H1 (cell line): ENCODE measurements around the gene TPMT. TPM values are rescaled to one million over a fixed set of nuclear protein-coding genes. Genes with fewer than 3 reads are reported as not detected.

Experiments
- CTCF ChIA-PET: fragments of 300-600 bp; sonication (Branson Sonifier 250); formaldehyde crosslinking; loops from one replicate; lab custom pipeline; 2021; ENCODE audit not compliant: partially characterized antibody; lab: Charles Lee
- POLR2A ChIA-PET: fragments of 300-600 bp; sonication (Branson Sonifier 250); formaldehyde crosslinking; loops from one replicate; lab custom pipeline; 2021; ENCODE audit warnings: inconsistent platforms; ENCODE audit not compliant: partially characterized antibody; lab: Charles Lee
- DNase-seq, 2 experiments: peaks; one replicate each; pipeline versions ENCODE4 v3.0.0 to v3.0.0-alpha.2; 2010 to 2022; ENCODE audit warnings: low spot score in 2 of 2, low read depth in 1 of 2, mixed read lengths in 1 of 2
- FAIRE-seq: peaks from 2 replicates; lab custom pipeline; 2011; peaks lifted over from hg19 to GRCh38; lab: Jason Lieb, UNC
- H2AFZ ChIP-seq: 2 replicates; pipeline ENCODE4 v1.8.1; 2012; ENCODE audit warnings: low read length, inconsistent platforms
- H2AK5ac ChIP-seq: 2 replicates; pipeline ENCODE4 v1.6.1; 2013; ENCODE audit warnings: low read depth, low read length
- H2BK120ac ChIP-seq: replicated peaks from 2 replicates; pipeline ENCODE3; 2013; ENCODE audit warnings: low read depth, low read length, inconsistent platforms
- H2BK12ac ChIP-seq: 2 replicates; pipeline ENCODE4 v1.6.1; 2013; ENCODE audit warnings: low read depth, low read length
- H2BK15ac ChIP-seq: 2 replicates; pipeline ENCODE4 v1.6.1; 2013; ENCODE audit warnings: low read length
- H2BK20ac ChIP-seq: 2 replicates; pipeline ENCODE4 v1.6.1; 2013; ENCODE audit warnings: low read length
- H2BK5ac ChIP-seq: 2 replicates; pipeline ENCODE4 v1.6.1; 2013; ENCODE audit warnings: low read depth, low read length
- H3K14ac ChIP-seq: 2 replicates; pipeline ENCODE4 v1.6.1; 2013; ENCODE audit warnings: inconsistent platforms; ENCODE audit not compliant: insufficient read length
- H3K18ac ChIP-seq: 2 replicates; pipeline ENCODE4 v1.6.1; 2013; ENCODE audit warnings: low read length; ENCODE audit errors: extremely low read depth
- H3K23ac ChIP-seq: 2 replicates; pipeline ENCODE4 v1.6.1; 2013; ENCODE audit warnings: inconsistent platforms; ENCODE audit not compliant: insufficient read length
- H3K23me2 ChIP-seq: 2 replicates; pipeline ENCODE4 v1.6.1; 2013; ENCODE audit warnings: low read depth, low read length
- H3K27ac ChIP-seq: 2 replicates; pipeline ENCODE4 v1.6.1; 2011; ENCODE audit warnings: low read depth, low read length, inconsistent platforms
- H3K27me3 ChIP-seq, 4 experiments: replicated peaks in 1 of 4; 1 replicate in 1 of 4; 2 replicates in 3 of 4; pipeline versions ENCODE4 v1.6.1 to v1.8.1; 2011 to 2013; ENCODE audit warnings: low read length in 3 of 4, mild to moderate bottlenecking in 3 of 4, inconsistent platforms in 2 of 4, mixed read lengths in 2 of 4, moderate library complexity in 1 of 4; ENCODE audit not compliant: control insufficient read depth in 3 of 4, insufficient read depth in 3 of 4; ENCODE audit errors: extremely low read depth in 1 of 4
- H3K36me3 ChIP-seq, 4 experiments: 2 replicates each; pipeline versions ENCODE4 v1.6.1 to v1.8.1; 2011 to 2013; ENCODE audit warnings: mild to moderate bottlenecking in 4 of 4, low read length in 3 of 4, moderate library complexity in 2 of 4, control low read depth in 1 of 4, inconsistent platforms in 1 of 4; ENCODE audit not compliant: insufficient read depth in 4 of 4, control insufficient read depth in 2 of 4
- H3K4ac ChIP-seq: replicated peaks from 2 replicates; pipeline ENCODE3; 2013; ENCODE audit warnings: low read length, low read depth, mixed read lengths, inconsistent platforms; ENCODE audit not compliant: insufficient read length
- H3K4me1 ChIP-seq, 4 experiments: replicated peaks in 1 of 4; 1 replicate in 1 of 4; 2 replicates in 3 of 4; pipeline versions ENCODE4 v1.6.1 to v1.8.1; 2011 to 2013; ENCODE audit warnings: low read length in 3 of 4, inconsistent platforms in 2 of 4, mixed read lengths in 1 of 4; ENCODE audit not compliant: insufficient read depth in 4 of 4, control insufficient read depth in 3 of 4
- H3K4me2 ChIP-seq, 2 experiments: 2 replicates each; pipeline versions ENCODE4 v1.6.1 to v1.8.1; 2011 to 2013; ENCODE audit warnings: low read depth in 2 of 2, low read length in 2 of 2, control low read depth in 1 of 2, inconsistent platforms in 1 of 2, mild to moderate bottlenecking in 1 of 2; ENCODE audit not compliant: insufficient read depth in 1 of 2
- H3K4me3 ChIP-seq, 4 experiments: fragments of 200-600, 300-600 bp in 1 of 4; sonication (generic), shearing (Covaris generic), sonication (Bioruptor Twin) in 1 of 4; 2 replicates each; pipeline versions ENCODE4 v1.5.1 to v1.8.1; 2011 to 2016; ENCODE audit warnings: low read length in 4 of 4, low read depth in 3 of 4, control low read depth in 2 of 4, inconsistent platforms in 2 of 4, mild to moderate bottlenecking in 2 of 4, mixed read lengths in 1 of 4, moderate library complexity in 1 of 4; ENCODE audit not compliant: insufficient read depth in 2 of 4; ENCODE audit errors: extremely low read depth in 1 of 4
- H3K56ac ChIP-seq: replicated peaks from 2 replicates; pipeline ENCODE3; 2013; ENCODE audit warnings: low read depth, mild to moderate bottlenecking, mixed read lengths, low read length, inconsistent platforms; ENCODE audit not compliant: insufficient read length
- H3K79me1 ChIP-seq: 2 replicates; pipeline ENCODE4 v1.6.1; 2013; ENCODE audit warnings: low read depth, low read length, control low read depth
- H3K79me2 ChIP-seq, 2 experiments: 2 replicates each; pipeline versions ENCODE4 v1.6.1 to v1.8.1; 2012 to 2013; ENCODE audit warnings: low read length in 2 of 2, mild to moderate bottlenecking in 2 of 2, inconsistent platforms in 1 of 2; ENCODE audit not compliant: insufficient read depth in 2 of 2, control insufficient read depth in 1 of 2
- H3K9ac ChIP-seq, 4 experiments: replicated peaks in 1 of 4; 1 replicate in 1 of 4; 2 replicates in 3 of 4; pipeline versions ENCODE4 v1.6.1 to v1.8.1; 2011 to 2013; ENCODE audit warnings: low read depth in 3 of 4, low read length in 3 of 4, control low read depth in 2 of 4, mild to moderate bottlenecking in 2 of 4, moderate library complexity in 2 of 4, inconsistent platforms in 1 of 4; ENCODE audit errors: extremely low read depth in 1 of 4
- H3K9me3 ChIP-seq, 2 experiments: 2 replicates each; pipeline versions ENCODE4 v1.6.1 to v1.8.1; 2012 to 2013; ENCODE audit warnings: mild to moderate bottlenecking in 2 of 2, moderate library complexity in 2 of 2, control low read depth in 1 of 2, inconsistent platforms in 1 of 2, low read depth in 1 of 2, low read length in 1 of 2, mixed read lengths in 1 of 2; ENCODE audit not compliant: insufficient read depth in 2 of 2
- H4K20me1 ChIP-seq, 2 experiments: replicated peaks in 1 of 2; 2 replicates each; pipeline versions ENCODE3 to v1.8.1; 2011 to 2013; ENCODE audit warnings: inconsistent platforms in 2 of 2, low read length in 2 of 2, mild to moderate bottlenecking in 1 of 2; ENCODE audit not compliant: insufficient read depth in 2 of 2, control insufficient read depth in 1 of 2
- H4K5ac ChIP-seq: 2 replicates; pipeline ENCODE4 v1.6.1; 2013; ENCODE audit warnings: low read length, low read depth, mixed read lengths, inconsistent platforms; ENCODE audit not compliant: insufficient read length
- H4K8ac ChIP-seq: 2 replicates; pipeline ENCODE4 v1.8.0; 2013; ENCODE audit warnings: mild to moderate bottlenecking, moderate library complexity, low read length, inconsistent platforms; ENCODE audit not compliant: insufficient read depth; ENCODE audit errors: extremely low read depth
- H4K91ac ChIP-seq: replicated peaks from 2 replicates; pipeline ENCODE3; 2013; ENCODE audit warnings: low read length, mixed read lengths, inconsistent platforms; ENCODE audit not compliant: insufficient read length
- CHD1 ChIP-seq: IDR thresholded peaks from 2 replicates; pipeline ENCODE4 v1.6.1; 2012; ENCODE audit warnings: low read depth, low read length, improper control_type of control experiment
- CREB1 ChIP-seq: IDR thresholded peaks from 2 replicates; pipeline ENCODE4 v1.6.1; 2012; ENCODE audit warnings: inconsistent platforms
- EP300 ChIP-seq, 2 experiments: IDR thresholded peaks; 1 replicate in 1 of 2; 2 replicates in 1 of 2; pipeline ENCODE4 v1.6.1; 2011 to 2012; ENCODE audit warnings: low read depth in 2 of 2, low read length in 2 of 2, mild to moderate bottlenecking in 2 of 2, borderline replicate concordance in 1 of 2, inconsistent platforms in 1 of 2, moderate library complexity in 1 of 2
- GTF2F1 ChIP-seq: IDR thresholded peaks from 2 replicates; pipeline ENCODE4 v1.6.1; 2012; ENCODE audit warnings: low read depth, low read length, improper control_type of control experiment, borderline replicate concordance
- NANOG ChIP-seq: IDR thresholded peaks from 2 replicates; pipeline ENCODE4 v1.6.1; 2011; ENCODE audit warnings: low read length, low read depth, mild to moderate bottlenecking, inconsistent platforms; ENCODE audit not compliant: insufficient read depth, poor library complexity, severe bottlenecking
- SIN3A ChIP-seq, 2 experiments: IDR thresholded peaks in 1 of 2; conservative IDR thresholded peaks in 1 of 2; 2 replicates each; pipeline ENCODE4 v1.6.1; 2011 to 2012; ENCODE audit warnings: low read length in 2 of 2, improper control_type of control experiment in 1 of 2, low read depth in 1 of 2, mild to moderate bottlenecking in 1 of 2
- WGBS, 2 experiments: shearing (Covaris generic) in 1 of 2; methylation state at CpG; one replicate each; pipeline versions ENCODE4 v1.1.6 to v1.1.7; 2013 to 2015; ENCODE audit warnings: low lambda C conversion rate in 2 of 2, mixed read lengths in 2 of 2, inconsistent platforms in 1 of 2, low coverage in 1 of 2, missing lambda C conversion rate in 1 of 2; ENCODE audit not compliant: insufficient replicate concordance in 2 of 2, insufficient coverage in 1 of 2, insufficient read length in 1 of 2; ENCODE audit errors: extremely low coverage in 1 of 2, missing lambda C conversion rate in 1 of 2; 5-methylcytosine and 5-hydroxymethylcytosine counted together
- polyA plus RNA-seq, 7 experiments: library from polyadenylated mRNA; depleted of rRNA in 3 of 7; stranded (reverse) in 5 of 7; unstranded in 2 of 7; fragments of >200 nt in 5 of 7; fragments of 200-250 nt in 2 of 7; gene quantifications; 1 replicate in 5 of 7; 2 replicates in 1 of 7; 4 replicates in 1 of 7; pipeline versions ENCODE4 v1.2.1 to v1.2.3, GENCODE V29; 2011 to 2013; ENCODE audit warnings: missing spikeins in 2 of 7, mixed read lengths in 2 of 7
- total RNA-seq: library from RNA; stranded (reverse); fragmentation: NEBNext Ultra II Directional; extraction: Animal tissue kit (Norgen Biotek cat#: 25700); gene quantifications from 2 replicates; pipeline ENCODE4 v1.2.1, GENCODE V29; 2021
- TF ChIP-seq, protein P1 (sequence below): IDR thresholded peaks from 2 replicates; pipeline ENCODE4 v1.6.1; 2012; ENCODE audit warnings: low read length, inconsistent platforms

TPMT gene
- total and polyA plus RNA-seq, 2 of the 8 experiments (the other 6 are each of a cell fraction or from before 2014, with no cell fraction given), result 12.3 to 17.2 TPM

DNA sequence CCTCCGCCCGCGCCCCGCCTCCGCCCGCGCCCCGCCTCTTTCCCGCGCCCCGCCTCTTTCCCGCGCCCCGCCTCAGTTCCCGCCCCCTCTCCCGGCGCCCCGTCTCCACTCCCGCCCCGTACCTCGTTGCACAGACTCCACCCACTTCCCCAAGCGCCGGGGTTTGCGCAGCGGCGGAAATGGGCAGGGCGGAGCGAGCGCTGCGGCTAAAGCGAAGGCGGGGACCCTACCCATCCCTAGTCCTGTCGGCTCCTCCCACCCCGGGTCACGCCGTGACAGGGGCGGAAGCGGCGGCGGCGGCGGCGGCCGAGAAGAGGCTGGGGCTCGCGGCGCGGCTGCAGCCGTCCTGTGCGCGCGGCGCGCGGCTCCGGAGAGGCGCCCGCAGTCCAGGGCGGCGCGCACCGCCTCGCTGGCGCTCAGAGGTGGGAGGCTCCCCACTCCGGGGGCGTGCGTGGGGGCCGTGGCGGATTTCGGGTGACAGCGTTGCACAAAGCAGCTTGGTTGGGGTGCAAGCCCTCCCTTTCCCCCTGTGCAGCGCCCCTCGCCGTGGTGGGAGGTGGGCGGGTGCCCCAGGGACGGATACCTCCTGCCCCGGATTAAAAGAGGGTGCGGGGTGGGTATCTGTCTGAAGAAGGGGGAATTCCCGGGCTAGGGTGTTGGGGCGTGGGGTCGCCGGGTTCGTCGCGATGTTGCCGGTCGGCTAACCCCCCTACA is 430 bp upstream of the TPMT start, which contains the start of gene KDM1B:
Gene KDM1B (plus strand): TSS at position 273 of the 714 bp plus-strand sequence. CDS start 4,474 bp downstream, outside the sequence.
- Histone ChIP-seq H2BK5ac (no peak within 1 kb of the TSS; the same call in 1 of the 2 replicates), H3K4me2 (peak within 1 kb of the TSS; percentile 71 to 78), H3K4me1 (peaks cover 0 to 3% (median 1%) of the 10 kb centered on the region in 4 experiments; a peak in 2 of 7 replicates), H3K23me2 (peaks cover 1% of the 10 kb centered on the region; the same call in 1 of the 2 replicates), H3K79me2 (no peaks in the 10 kb centered on the region), H2AK5ac (no peak within 1 kb of the TSS), H3K23ac (no peak within 1 kb of the TSS), H4K5ac (no peak within 1 kb of the TSS), H3K18ac (0 out of 2 replicates have a peak within 1 kb of the TSS, but pooled peaks have one; percentile 32), H3K14ac (no peak within 1 kb of the TSS), H3K27ac (peak within 1 kb of the TSS; percentile 67; the same call in 1 of the 2 replicates), H2BK12ac (no peak within 1 kb of the TSS), H3K9me3 (no peaks in the 10 kb centered on the region), H3K36me3 (peaks cover 0 to 3% (median 0%) of the 10 kb centered on the region in 4 experiments; a peak in 2 of 8 replicates), H2BK20ac (no peak within 1 kb of the TSS), H2AFZ (peak within 1 kb of the TSS; percentile 85), H2BK15ac (no peak within 1 kb of the TSS), H3K9ac (peak within 1 kb of the TSS; percentile 76 to 85 (median 80)), H3K4ac (no peak within 1 kb of the TSS), H2BK120ac (peak within 1 kb of the TSS; percentile 43), H4K20me1 (no peaks in the 10 kb centered on the region), H3K27me3 (no peaks in the 10 kb centered on the region), H3K79me1 (no peaks in the 10 kb centered on the region), H4K91ac (no peak within 1 kb of the TSS), H4K8ac (no peak within 1 kb of the TSS; the same call in 1 of the 2 replicates), H3K4me3 (peak within 1 kb of the TSS; percentile 84 to 99 (median 94)), H3K56ac (peak within 1 kb of the TSS; percentile 79)
- ChIA-PET POLR2A (interaction anchor here (0.6 to 1.6 kb wide), 4 partner anchors 13 to 224 kb away, joined by 3 to 5 read pairs (median 3); no protein-coding TSS in a partner anchor), CTCF (interaction anchor here (0.6 kb wide), 2 partner anchors 27 to 38 kb away, joined by 3 read pairs; no protein-coding TSS in a partner anchor)
- WGBS, 2 experiments, result 0% methylated on average over 35 of the region's 87 CpGs; no CpG with 5 or more reads in 1 of the 2 experiments
- FAIRE-seq (no peak), DNase-seq (peak; percentile 91 to 98)
- TF ChIP-seq CREB1 (0 out of 2 replicates have a peak, but pooled peaks have one; percentile 4), CHD1 (no peak), EP300 (IDR thresholded peaks at IDR 0.05; ENCODE audit: borderline replicate concordance in 1 of 2, low read depth in 2 of 2, low read length in 2 of 2) (0 out of 3 replicates have a peak, but pooled peaks of 1 of the 2 experiments have one; percentile 68), SIN3A (conservative IDR thresholded peaks at IDR 0.05 in 1 of 2, IDR thresholded peaks at IDR 0.05 in 1 of 2; ENCODE audit: low read depth in 1 of 2, low read length in 2 of 2) (peak; percentile 3 to 37; a peak in 1 of 4 replicates), NANOG (no peak), GTF2F1 (no peak)
- TF ChIP-seq, protein P1, sequence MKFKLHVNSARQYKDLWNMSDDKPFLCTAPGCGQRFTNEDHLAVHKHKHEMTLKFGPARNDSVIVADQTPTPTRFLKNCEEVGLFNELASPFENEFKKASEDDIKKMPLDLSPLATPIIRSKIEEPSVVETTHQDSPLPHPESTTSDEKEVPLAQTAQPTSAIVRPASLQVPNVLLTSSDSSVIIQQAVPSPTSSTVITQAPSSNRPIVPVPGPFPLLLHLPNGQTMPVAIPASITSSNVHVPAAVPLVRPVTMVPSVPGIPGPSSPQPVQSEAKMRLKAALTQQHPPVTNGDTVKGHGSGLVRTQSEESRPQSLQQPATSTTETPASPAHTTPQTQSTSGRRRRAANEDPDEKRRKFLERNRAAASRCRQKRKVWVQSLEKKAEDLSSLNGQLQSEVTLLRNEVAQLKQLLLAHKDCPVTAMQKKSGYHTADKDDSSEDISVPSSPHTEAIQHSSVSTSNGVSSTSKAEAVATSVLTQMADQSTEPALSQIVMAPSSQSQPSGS, result no peak
